CD4-positive, alpha-beta T cell treated with Interleukin-15 for 4 hours (primary cell): ENCODE data around the gene FOXP3.

Source experiments
- DNase-seq: peaks from one replicate; pipeline ENCODE4 v3.0.0-alpha.2; 2020; ENCODE audit warnings: low spot score

Gene FOXP3

DNA sequence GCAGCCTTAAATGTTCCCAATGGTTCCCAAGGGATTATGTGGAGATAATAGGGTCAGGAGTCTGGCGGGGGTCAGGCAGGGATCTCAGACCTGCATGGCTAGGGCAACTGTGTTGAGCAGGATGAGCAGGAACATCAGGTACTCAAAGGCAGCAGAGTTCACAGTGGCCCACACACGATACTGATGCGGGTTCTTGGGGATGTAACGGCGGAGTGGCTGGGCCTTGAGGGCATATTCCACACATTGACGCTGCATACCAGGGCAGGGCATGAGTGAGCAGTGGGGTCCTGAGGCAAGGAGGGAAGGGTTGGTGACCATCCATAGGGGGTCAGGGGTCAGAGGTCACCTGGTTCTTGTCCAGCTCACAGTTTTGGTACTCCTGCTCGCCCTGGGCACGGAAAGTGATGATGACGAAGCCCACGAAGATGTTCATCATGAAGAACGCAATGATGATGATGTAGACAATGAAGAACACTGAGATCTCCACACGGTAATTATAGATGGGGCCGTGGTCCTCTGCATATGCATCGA is 49.4 kb downstream of the FOXP3 start:
- DNase-seq, result no peak

DNA sequence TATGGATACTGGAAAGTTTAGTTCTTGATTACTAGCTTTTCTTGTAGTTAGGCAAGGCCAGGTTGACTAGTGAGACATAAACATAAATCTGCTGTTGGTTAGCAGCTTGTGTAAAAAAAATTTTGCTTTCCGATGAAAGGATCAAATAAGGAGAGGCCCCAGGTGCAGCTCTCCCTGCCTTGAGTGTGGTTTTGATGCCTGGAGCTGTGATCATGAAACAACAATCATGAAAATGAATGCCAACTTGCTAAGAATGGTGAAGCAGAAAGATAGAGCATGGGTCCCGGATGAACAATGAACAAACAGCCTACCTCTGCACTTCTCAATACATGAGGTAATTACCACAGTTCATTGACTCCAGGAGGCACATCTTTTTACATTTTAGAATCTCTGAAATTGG is 50.1 kb downstream of the FOXP3 start:
- no peak for DNase-seq

DNA sequence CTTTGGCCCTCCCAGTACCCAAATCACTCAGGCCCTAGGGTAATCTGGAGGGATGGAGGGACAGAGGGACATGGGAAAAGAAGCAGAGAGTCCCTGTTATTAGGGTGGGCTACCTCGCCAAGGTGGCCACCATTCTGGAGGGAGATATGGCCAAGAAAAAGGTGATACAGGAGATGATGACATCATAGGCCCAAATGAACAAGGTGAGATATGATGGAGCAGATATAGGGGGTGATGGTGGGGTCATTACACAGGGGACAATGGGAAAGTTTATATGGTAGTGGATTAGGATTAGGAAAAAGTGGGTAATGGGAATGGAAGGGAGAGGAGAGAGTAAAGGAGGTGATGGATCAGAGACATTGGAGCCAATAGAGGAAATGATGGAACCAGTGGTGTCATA is 51.6 kb downstream of the FOXP3 start:
- no peak for DNase-seq

DNA sequence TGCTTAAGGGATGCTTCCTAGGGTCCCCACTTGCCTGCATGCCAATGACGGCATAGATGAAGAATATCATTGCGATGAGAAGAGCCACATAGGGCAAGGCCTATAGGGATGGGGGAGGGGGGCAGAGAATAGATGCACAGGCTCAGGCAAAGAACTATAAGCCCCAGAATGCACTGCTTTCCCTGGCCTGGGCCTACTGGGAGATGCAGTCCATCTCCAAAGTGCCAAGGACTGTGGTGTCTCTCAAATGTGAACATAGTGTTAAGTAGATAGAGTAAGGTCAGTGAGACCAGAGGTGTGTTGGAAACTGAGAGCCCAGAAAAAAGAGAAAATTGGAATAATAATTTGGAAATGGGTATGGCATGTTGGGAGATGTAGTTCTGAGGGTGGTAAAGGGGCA is 52.3 kb downstream of the FOXP3 start:
- no peak for DNase-seq

DNA sequence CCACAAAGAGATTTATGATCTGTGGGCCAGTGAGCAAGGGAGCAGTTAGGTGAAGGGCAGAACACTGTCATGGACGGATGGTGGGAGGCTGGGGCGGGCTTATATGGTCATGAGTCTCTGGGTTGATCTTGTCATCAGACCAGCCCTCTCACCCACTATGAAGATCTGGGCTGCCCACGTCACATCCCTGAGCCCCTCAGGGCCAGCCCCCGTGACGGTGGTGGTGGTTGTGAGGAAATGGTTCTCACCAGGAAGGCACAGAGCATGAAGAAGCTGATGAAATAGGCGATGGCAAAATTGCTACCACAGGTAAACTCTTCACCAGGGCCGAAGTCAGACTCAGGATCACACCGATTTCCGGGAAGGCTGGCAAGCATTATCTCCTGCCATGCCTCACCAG is 53.4 kb downstream of the FOXP3 start:
- no peak for DNase-seq

DNA sequence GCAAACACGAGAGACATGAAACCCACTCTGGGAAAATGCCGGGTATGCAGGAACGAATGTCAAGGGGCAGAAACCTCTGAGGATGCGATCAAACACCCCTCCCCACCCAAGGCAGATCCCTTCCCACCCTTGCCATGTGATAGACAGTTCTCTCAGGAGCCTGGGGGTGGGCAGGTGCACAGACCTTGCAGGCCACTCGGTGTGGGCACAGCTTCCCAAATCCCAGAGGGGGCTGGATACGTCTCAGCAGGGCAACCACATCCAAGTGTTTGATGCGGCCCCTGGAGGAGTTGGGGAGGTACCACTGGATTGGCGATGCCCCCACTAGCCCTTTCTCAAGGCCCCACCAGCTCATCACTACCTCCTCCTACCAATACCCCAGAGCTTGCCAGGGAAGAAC is 54.1 kb downstream of the FOXP3 start:
- no peak for DNase-seq

DNA sequence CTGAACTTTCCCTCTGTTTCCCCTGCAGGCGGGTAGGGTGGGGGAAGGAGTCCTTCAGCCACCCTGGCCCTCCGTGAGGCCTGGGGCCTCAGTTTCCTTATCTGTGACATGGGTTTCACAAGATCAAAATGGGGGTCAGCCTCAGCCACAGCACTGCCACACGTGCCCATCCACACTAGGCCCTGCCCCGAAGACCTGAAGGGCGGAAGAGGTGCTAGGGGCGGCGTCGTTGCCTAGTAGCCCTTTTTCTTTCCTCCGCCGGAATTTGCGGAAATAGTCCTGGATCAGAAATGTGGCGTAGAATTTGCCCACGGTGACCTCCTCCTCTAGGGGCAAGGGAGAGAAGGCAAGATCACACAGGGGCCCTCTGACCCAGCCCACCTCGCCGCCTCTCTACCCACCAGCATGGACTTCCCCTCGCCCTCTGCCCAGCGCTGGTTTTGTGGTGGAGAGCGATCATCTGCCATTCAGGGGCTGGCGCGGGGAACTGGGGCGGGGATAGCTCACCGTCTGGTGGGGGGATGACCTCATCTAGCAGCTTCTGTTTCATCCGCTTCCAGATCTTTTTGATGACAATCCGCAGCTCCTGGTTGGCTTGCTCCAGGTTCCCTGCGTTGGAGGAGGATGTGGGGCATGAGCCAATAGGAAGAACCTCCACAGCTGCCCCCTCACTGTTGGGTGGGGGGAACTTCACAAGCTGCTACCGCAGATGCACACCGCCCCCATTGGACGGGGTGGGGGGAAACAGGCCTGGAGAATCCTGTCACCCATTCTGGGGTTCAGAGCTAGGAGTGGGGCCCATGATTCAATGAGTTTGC is 54.9 kb downstream of the FOXP3 start:
- no peak for DNase-seq

DNA sequence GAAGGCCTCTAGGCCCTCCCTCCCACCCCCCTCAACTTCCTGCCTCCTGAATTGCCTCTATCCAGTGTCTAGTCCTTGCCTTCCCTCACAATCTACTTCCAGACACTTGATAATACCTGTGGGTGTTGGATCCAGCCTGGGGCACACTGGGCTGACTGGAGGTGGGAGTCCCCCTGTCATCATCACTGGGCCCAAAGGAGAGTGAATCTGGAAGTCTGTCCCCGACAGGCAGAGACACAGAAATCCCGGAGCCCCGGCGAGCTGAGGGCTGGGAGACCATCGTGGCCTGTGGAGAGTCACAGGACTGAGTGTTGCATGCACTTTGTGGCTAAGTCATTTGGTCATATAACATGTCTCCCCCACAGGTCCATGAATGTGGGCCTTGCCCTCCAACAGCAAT is 56.1 kb downstream of the FOXP3 start:
- no peak for DNase-seq

DNA sequence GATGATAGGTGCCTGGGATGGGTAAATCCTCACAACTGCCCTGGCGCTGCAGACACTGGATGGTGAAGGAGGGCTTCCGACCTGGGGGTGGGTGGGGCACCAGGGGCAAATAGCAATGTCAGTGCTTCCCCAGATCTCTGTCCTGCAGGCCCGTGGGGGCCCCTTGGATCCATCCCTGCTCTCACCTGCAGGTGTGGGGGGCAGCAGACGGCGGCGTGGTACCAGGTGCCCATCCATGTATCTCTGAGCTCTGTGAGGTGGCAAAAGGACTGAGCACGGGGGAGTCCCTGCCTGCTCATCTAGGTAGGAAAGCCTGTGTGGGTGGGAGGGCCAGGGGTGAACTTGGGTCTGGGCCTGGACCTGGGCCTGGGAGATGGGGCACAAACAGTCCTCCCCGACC is 58.0 kb downstream of the FOXP3 start:
- DNase-seq, result no peak

DNA sequence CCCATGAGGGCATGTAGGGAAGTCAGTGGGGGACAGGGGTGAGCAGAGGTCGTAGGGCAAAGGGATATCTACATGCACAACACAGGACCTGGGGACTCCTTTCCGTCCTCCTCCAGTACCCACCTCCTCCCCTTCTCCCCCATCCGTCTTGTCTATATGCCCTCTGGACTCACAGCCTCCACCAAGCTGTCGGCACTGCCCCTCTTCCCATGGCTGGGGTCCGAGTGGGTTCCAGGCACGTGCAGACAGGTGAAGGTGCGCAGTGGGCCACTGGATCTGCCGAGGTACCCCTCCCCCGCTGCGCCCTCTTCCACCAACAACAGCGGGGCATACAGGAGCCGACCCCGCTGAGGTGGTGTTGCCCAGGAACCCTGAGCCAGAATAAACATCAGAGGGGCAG is 59.1 kb downstream of the FOXP3 start:
- DNase-seq, result no peak

DNA sequence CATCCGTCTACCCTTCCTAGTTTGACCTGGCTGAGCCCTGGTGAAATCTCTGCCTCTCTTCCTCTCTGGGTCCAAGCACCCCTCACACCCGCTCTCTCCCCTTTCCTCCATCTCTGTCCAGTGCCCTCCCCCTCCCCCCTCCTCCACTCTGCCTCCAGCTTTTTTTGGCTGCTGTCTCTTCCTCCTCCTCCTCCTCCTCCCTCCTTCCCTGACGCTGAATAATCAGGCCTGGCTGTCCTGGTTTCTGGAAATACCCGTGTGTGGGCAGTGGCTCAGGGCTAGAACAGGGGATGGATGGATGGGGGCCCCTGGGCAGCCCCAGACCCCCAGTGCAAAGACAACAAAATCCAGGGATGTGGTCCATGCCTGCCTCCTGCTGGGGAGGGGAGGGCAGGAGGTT is 59.8 kb downstream of the FOXP3 start:
- DNase-seq, result no peak

DNA sequence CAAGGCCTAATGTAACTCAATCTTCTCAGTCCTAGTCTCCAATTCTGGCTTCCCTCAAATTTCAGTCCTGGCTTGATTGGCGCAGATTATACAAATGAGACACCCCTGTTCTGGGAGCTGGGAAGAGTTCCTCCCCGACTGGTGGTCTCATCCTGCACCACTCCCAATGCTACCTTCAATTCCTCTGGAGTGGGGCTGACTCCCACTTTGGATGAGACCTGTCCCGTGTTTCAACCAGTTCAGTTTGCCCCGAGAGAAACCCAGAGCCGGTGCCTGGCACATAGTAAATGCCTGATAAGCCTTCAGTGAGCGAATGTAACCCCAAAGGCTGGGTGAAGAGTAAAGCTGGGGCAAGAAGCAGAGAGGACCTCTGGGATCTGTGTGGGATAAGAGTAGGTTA is 60.5 kb downstream of the FOXP3 start:
- DNase-seq, result no peak

DNA sequence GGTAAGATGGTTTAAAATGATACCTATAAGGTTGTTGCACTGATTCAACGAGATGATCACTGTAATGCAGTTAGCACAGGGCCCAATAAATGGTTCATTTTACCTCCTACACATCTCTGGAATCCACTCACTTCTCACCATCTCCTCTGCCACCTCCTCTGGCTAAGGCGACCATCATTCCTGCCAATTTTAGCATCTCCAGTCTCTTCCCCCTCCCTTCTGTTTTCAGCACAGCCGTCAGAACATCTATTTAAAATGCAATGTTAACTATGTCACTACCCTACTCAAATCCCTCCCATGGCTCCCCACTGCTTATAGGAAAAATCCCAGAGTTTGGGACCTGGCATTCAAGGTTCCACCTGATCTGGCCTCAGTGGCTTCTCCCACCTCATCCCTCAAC is 61.0 kb downstream of the FOXP3 start:
- DNase-seq, result no peak

DNA sequence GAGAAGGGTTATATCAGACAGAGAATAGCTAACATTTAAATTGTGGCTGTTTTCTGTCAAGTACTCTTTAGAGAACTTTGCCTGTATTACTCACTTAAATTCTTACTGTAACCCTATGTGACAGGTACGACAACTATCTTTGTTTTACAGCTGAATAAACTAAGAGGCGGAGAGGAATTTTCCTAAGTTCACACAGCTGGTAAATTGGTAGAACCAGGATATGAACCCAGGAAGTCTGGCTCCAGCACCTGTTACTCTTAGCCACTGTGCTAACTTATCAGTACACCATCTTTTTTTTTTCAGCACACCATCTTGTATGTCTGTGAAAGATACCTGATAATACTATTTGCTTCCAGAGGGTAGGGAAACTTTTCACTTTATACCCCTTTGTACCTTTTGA is 62.5 kb downstream of the FOXP3 start:
- no peak for DNase-seq
